HepG2 (cell line): Measurements from ENCODE around the gene RPS5. TPM values are rescaled to one million over a fixed set of nuclear protein-coding genes. Genes with fewer than 3 reads are reported as not detected.

ENCODE experiments used
- ATF5 ChIP-seq: sonication (generic); formaldehyde crosslinking; IDR thresholded peaks from 2 replicates; pipeline ENCODE4 v1.4.0; 2020; ENCODE audit warnings: mild to moderate bottlenecking, low read depth, missing genetic modification reagents
- ATM ChIP-seq: fragments of 450-650 bp; IDR thresholded peaks from 2 replicates; pipeline ENCODE4 v1.7.1; 2017; ENCODE audit warnings: mild to moderate bottlenecking, borderline replicate concordance
- ATRX ChIP-seq: sonication (generic); formaldehyde crosslinking; IDR thresholded peaks from 2 replicates; pipeline ENCODE4 v1.4.0; 2020; ENCODE audit warnings: missing genetic modification reagents, borderline replicate concordance
- BATF2 ChIP-seq: sonication (generic); formaldehyde crosslinking; IDR thresholded peaks from 2 replicates; pipeline ENCODE4 v1.8.0; 2022; ENCODE audit warnings: mild to moderate bottlenecking, missing genetic modification reagents, moderate library complexity
- FOXK1 ChIP-seq: sonication (generic); formaldehyde crosslinking; IDR thresholded peaks from 2 replicates; pipeline ENCODE4 v1.4.0; 2020; ENCODE audit warnings: low read depth, missing genetic modification reagents, borderline replicate concordance
- KAT8 ChIP-seq: IDR thresholded peaks from 2 replicates; pipeline ENCODE4 v1.6.1; 2016; ENCODE audit warnings: missing genetic modification reagents, missing compliant biosample characterization
- MIER2 ChIP-seq: IDR thresholded peaks from 2 replicates; pipeline ENCODE4 v1.6.1; 2016; ENCODE audit warnings: missing biosample characterization, missing genetic modification reagents
- MYC ChIP-seq: sonication (generic); formaldehyde crosslinking; IDR thresholded peaks from 2 replicates; pipeline ENCODE4 v1.9.0; 2021; ENCODE audit warnings: missing genetic modification reagents, borderline replicate concordance
- POLR2AphosphoS5 ChIP-seq: IDR thresholded peaks from 2 replicates; pipeline ENCODE4 v1.6.1; 2012; ENCODE audit warnings: low read depth, low read length
- PRDM10 ChIP-seq: sonication (generic); formaldehyde crosslinking; IDR thresholded peaks from 2 replicates; pipeline ENCODE4 v1.4.0; 2020; ENCODE audit warnings: low read depth, missing genetic modification reagents
- ZFP36L1 ChIP-seq: sonication (generic); formaldehyde crosslinking; IDR thresholded peaks from 2 replicates; pipeline ENCODE4 v1.8.0; 2022; ENCODE audit warnings: mild to moderate bottlenecking, missing genetic modification reagents, moderate library complexity
- ZNF33B ChIP-seq: sonication (generic); formaldehyde crosslinking; IDR thresholded peaks from 2 replicates; pipeline ENCODE4 v1.5.1; 2020; ENCODE audit warnings: mild to moderate bottlenecking, missing genetic modification reagents
- ZNF34 ChIP-seq: sonication (generic); formaldehyde crosslinking; IDR thresholded peaks from 2 replicates; pipeline ENCODE4 v1.4.0; 2020; ENCODE audit warnings: mild to moderate bottlenecking, missing genetic modification reagents, borderline replicate concordance
- ZNF547 ChIP-seq: sonication (generic); formaldehyde crosslinking; IDR thresholded peaks from 2 replicates; pipeline ENCODE4 v1.5.1; 2020; ENCODE audit warnings: mild to moderate bottlenecking, missing genetic modification reagents
- ZNF672 ChIP-seq: sonication (generic); formaldehyde crosslinking; IDR thresholded peaks from 2 replicates; pipeline ENCODE4 v1.8.1; 2022; ENCODE audit warnings: missing genetic modification reagents
- ZNF740 ChIP-seq: sonication (generic); formaldehyde crosslinking; IDR thresholded peaks from 2 replicates; pipeline ENCODE4 v1.4.0; 2020; ENCODE audit warnings: missing genetic modification reagents
- ZNF773 ChIP-seq: sonication (generic); formaldehyde crosslinking; IDR thresholded peaks from 2 replicates; pipeline ENCODE4 v1.4.0; 2020; ENCODE audit warnings: missing genetic modification reagents, borderline replicate concordance
- ZNF839 ChIP-seq: sonication (generic); formaldehyde crosslinking; IDR thresholded peaks from 2 replicates; pipeline ENCODE4 v1.4.0; 2020; ENCODE audit warnings: missing genetic modification reagents, mild to moderate bottlenecking, borderline replicate concordance
- ZSCAN20 ChIP-seq: sonication (generic); formaldehyde crosslinking; IDR thresholded peaks from 2 replicates; pipeline ENCODE4 v1.4.0; 2020; ENCODE audit warnings: missing genetic modification reagents, mild to moderate bottlenecking, borderline replicate concordance
- ZZZ3 ChIP-seq: sonication (generic); formaldehyde crosslinking; IDR thresholded peaks from 2 replicates; pipeline ENCODE4 v1.4.0; 2020; ENCODE audit warnings: missing genetic modification reagents, mild to moderate bottlenecking, borderline replicate concordance
- polyA plus RNA-seq, 8 experiments: library from polyadenylated mRNA; depleted of rRNA in 3 of 8; stranded (reverse) in 7 of 8; unstranded in 1 of 8; fragments of >200 nt; fragmentation: Illumina TruSeq in 4 of 8; extraction: Trizol in 4 of 8; gene quantifications; 2 replicates each; pipeline versions ENCODE4 v1.2.1 to v1.2.3, GENCODE V29; 2011 to 2016; ENCODE audit warnings: low read depth in 4 of 8, missing spikeins in 1 of 8, mixed read lengths in 1 of 8; ENCODE audit not compliant: insufficient read depth in 1 of 8
- total RNA-seq, 5 experiments: library from RNA; depleted of rRNA; stranded (reverse); fragments of >200 nt; fragmentation: Illumina TruSeq; extraction: Trizol; gene quantifications; 2 replicates each; pipeline ENCODE4 v1.2.3, GENCODE V29; 2016; ENCODE audit warnings: low read depth in 1 of 5
- TF ChIP-seq, protein P1 (sequence below): sonication (generic); formaldehyde crosslinking; IDR thresholded peaks from 2 replicates; pipeline ENCODE4 v1.4.0; 2020; ENCODE audit warnings: mild to moderate bottlenecking, missing genetic modification reagents

The RPS5 gene
- total and polyA plus RNA-seq, 2 of the 13 experiments (the other 11 are each of a cell fraction or from before 2014, with no cell fraction given): 1,544 to 4,408 TPM

DNA sequence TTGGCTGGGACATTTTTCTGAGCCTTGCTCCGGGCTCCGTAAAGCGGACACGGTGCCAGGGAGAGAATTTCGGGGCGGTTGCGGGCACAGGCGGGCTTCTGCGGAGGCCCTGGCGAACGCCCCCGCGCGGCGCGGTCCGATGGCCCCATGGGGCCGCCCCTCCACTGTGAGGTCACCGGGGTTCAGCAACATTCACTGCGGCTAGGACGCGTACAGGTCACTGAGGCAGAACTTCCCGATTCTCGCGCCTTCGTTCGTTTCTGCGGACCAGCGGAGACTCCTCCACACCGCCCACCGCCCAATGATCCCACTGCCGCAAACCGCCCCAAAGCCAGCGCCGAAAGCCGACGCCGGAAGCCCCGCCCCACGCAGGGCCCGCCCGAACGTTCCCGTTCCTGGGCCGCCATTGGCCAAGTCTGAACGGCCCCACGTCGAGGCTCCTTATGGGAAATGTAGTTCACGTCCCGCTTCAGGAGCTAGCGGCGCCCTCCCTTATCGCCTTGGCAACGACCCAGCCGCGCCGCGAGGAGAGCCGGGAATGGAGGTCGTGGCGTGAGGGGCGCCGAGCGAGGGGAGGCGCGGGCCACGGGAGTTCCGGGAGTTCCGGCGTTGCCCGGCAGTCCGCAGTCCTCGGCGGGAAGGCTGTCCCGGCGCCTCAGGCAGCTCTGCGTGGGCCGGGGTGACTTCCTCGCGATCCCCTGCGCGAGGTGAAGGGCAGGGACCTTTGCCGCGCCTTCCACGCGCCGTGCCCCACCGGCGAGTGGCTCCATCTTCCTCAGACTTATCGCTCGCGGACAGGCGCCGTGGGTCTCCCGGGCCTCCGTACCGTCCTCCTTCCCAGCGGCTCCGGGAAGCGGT, 21.3 kb downstream of the RPS5 start, which contains the start of gene ZNF584 (continued):
- no peak for TF ChIP-seq BATF2 (CRISPR knock-in tag)
- TF ChIP-seq ZNF773 (CRISPR knock-in tag): no peak
- peak; percentile 77 for TF ChIP-seq KAT8
- TF ChIP-seq POLR2AphosphoS5: peak; percentile 95
- no peak for TF ChIP-seq FOXK1
- TF ChIP-seq MYC (CRISPR knock-in tag): peak; percentile 7; the same call in 1 of the 2 replicates
- 0 out of 2 replicates have a peak, but pooled peaks have one; percentile 32 for TF ChIP-seq ZNF839 (CRISPR knock-in tag)
- TF ChIP-seq, protein P1, sequence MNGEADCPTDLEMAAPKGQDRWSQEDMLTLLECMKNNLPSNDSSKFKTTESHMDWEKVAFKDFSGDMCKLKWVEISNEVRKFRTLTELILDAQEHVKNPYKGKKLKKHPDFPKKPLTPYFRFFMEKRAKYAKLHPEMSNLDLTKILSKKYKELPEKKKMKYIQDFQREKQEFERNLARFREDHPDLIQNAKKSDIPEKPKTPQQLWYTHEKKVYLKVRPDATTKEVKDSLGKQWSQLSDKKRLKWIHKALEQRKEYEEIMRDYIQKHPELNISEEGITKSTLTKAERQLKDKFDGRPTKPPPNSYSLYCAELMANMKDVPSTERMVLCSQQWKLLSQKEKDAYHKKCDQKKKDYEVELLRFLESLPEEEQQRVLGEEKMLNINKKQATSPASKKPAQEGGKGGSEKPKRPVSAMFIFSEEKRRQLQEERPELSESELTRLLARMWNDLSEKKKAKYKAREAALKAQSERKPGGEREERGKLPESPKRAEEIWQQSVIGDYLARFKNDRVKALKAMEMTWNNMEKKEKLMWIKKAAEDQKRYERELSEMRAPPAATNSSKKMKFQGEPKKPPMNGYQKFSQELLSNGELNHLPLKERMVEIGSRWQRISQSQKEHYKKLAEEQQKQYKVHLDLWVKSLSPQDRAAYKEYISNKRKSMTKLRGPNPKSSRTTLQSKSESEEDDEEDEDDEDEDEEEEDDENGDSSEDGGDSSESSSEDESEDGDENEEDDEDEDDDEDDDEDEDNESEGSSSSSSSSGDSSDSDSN (CRISPR knock-in tag): no peak; the same call in 1 of the 2 replicates
- TF ChIP-seq ZNF672 (CRISPR knock-in tag): no peak
- TF ChIP-seq ZNF740 (CRISPR knock-in tag): no peak
- TF ChIP-seq ZNF34 (CRISPR knock-in tag): 0 out of 2 replicates have a peak, but pooled peaks have one; percentile 53
- TF ChIP-seq PRDM10 (CRISPR knock-in tag): no peak
- TF ChIP-seq ATM: no peak
- no peak; the same call in 1 of the 2 replicates for TF ChIP-seq ZNF33B (CRISPR knock-in tag)
- TF ChIP-seq ATF5: peak; percentile 91
- no peak for TF ChIP-seq MIER2 (CRISPR knock-in tag)
- TF ChIP-seq ZNF547: peak; percentile 28; the same call in 1 of the 2 replicates
- 0 out of 2 replicates have a peak, but pooled peaks have one; percentile 45 for TF ChIP-seq ZZZ3
- no peak for TF ChIP-seq ZFP36L1 (CRISPR knock-in tag)
- TF ChIP-seq ZSCAN20: 0 out of 2 replicates have a peak, but pooled peaks have one; percentile 10
- TF ChIP-seq ATRX (CRISPR knock-in tag): no peak
